NCI-H2171 treated with DMSO at 0.1 percent for 48 hours (cell line): ENCODE data around the gene ZNF536.
"Not testable (repeated sequence)": the region's sequence is repeated elsewhere in the genome, so short reads cannot be mapped to it uniquely, and the experiment has no call there.

Experiments
- DNase-seq: peaks from one replicate; lab custom pipeline; 2025; lab: John Stamatoyannopoulos, UW

Gene ZNF536

GRCh38 chr19:30341611-30342201, 30.5 kb upstream of the ZNF536 start:
- DNase-seq, result no peak

- DNase-seq, result no peak
These were observed 29.3 kb upstream of the ZNF536 start for GRCh38 chr19:30342901-30343300.

DNA sequence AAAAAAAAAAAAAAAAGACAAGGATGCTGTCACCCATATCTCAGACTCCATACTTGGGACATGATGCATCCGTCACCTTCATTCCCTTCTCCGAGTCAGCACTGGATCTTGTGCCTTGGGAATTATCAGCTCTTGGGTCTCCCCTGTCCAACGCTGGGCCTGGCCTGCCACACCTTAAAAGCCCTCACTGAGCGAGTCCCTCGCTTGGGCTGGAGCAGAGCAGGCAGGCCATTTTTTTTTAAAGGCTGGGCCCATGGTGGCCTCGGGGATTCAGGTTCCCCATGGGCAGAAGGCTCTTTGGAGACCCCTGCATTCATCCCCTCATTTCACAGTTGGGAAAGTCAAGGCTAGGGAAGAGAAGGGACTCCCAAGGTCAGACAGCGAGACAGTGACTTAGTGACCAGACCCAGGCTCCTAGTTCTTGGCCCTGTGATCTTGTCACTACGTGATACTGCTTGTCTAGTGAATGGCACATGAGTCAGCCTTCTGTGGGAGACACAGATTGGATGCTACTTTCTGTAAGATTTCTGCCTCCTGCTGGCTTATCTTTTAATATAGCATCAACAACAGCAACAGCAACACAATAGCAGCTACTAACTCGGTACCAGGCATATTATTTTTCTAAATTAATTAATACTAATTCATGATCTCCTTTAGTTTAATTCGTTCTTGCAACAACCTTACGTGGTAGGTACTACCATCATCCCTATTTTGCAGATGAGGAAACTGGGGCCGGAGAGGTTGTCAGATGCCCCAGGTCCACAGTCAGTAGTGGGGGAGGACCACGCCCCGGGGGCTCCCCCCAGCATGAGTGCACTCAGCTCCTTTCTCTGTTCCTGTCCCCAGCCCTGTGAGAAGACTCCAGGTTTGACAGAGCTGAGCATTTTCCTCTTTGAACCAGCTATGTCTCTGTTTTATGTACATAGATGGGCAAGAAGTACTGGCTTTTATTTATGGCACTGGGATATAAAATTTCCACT, 27.4 kb upstream of the ZNF536 start:
- DNase-seq, result no peak

GRCh38 chr19:30345686-30346085, 26.5 kb upstream of the ZNF536 start:
- DNase-seq, result no peak

- not testable (repeated sequence) for DNase-seq
These were observed 25.7 kb upstream of the ZNF536 start for GRCh38 chr19:30346468-30346867.

GRCh38 chr19:30349131-30349730, 23.0 kb upstream of the ZNF536 start:
- no peak for DNase-seq

- peak; percentile 37 for DNase-seq
These were observed 21.2 kb upstream of the ZNF536 start for GRCh38 chr19:30350692-30351663.

- DNase-seq, result no peak
These were observed 20.4 kb upstream of the ZNF536 start for GRCh38 chr19:30351774-30352173.

- DNase-seq, result no peak
These were observed 18.7 kb upstream of the ZNF536 start for GRCh38 chr19:30353394-30353945.

DNA sequence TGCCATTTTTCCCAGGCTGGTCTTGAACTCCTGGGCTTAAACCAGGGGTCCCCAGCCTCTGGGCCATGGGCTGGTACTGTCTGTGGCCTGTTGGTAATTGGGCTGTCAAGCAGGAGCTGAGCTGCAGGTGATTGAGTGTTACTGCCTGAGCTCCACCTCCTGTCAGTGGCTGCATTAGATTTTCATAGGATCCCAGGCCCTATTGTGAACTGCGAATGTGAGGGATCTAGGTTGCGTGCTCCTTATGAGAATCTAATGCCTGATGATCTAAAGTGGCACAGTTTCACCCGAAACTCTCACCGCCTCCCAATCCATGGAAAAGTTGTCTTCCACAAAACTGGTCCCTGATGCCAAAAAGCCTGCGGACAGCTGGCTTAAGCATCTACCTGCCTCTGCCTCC, 16.6 kb upstream of the ZNF536 start:
- no peak for DNase-seq

GRCh38 chr19:30356951-30357579, 15.1 kb upstream of the ZNF536 start:
- DNase-seq, result no peak

DNA sequence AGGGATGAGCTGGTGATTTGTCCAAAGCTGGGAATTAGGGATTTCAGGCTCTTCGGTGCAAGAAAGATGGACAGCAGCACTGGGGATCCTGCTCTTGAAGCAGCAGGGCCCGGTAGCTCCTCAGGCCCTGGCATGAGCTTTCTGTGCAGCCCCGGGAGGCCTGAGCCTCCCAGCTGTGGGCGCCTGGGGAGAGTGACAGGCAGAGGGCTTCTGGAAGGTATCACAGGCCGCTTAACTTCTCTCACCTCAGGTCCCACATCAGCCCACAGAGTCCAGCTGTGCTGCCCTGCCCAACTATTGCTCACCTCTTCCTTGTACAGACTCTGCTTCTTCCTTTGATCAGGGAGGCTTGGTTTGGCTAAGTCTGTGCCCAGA, 14.6 kb upstream of the ZNF536 start:
- DNase-seq, result no peak

- DNase-seq, result no peak
These were observed 13.9 kb upstream of the ZNF536 start for GRCh38 chr19:30358319-30358718.

DNA sequence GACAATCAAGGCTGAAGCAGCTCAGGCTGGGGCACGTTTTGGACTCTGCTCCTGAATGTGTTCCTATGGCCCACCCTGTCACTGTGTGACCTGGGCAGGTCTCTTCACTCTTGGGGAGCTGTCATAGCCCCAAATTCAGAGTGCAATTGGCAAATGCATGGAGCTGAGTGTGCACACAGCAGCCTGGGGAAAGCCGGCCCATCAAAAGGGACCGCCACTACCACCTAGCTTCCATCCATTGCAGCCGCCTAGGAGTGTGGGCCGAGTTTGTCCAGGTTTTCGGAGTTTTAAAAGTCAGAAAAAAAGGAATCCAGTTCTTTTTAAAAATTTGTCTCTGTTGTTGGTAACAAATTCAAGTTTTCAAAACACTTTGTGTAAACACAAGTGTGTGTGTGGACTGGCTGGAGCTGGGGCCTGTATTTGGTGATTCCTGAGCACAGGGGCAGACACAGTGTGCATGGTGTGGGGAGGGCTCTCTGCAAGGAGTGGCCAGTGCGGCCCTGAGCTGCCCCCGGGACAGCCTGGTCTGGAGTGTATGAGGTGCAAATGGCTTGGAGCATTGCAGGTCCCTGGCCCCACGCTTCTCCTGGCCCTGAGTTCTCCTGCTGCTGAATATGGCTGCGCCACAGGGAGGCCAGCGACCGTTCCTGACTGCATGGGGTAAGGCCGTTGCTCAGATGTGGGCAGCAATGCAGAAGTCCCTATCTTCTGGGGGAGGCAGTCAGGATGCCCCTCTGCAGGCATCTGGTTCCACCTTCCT, 13.2 kb upstream of the ZNF536 start:
- DNase-seq, result no peak

- DNase-seq, result no peak
These were observed 12.2 kb upstream of the ZNF536 start for GRCh38 chr19:30359936-30360335.

GRCh38 chr19:30360376-30361106, 11.6 kb upstream of the ZNF536 start:
- DNase-seq, result no peak

GRCh38 chr19:30361107-30361447, 11.1 kb upstream of the ZNF536 start:
- no peak for DNase-seq

DNA sequence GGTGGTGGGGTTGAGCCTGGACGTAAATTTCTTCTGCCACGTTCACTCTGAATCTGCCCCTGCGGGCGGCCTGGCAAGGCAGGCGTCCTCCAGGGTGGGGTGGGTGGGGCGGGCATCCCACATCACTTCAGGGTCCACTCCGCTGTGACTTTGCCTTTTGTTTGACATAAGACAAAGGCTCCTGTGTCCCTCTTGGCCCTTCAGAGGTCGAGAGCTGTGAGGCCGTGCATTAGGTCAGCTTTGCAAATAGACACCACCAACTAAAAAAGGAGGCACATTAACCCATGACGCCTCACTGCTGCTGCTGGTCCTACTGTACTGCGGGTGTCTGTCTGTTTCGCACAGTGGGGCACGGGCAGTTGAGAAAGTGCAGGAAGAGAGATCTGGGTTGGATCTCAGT, 10.5 kb upstream of the ZNF536 start:
- DNase-seq, result no peak

DNA sequence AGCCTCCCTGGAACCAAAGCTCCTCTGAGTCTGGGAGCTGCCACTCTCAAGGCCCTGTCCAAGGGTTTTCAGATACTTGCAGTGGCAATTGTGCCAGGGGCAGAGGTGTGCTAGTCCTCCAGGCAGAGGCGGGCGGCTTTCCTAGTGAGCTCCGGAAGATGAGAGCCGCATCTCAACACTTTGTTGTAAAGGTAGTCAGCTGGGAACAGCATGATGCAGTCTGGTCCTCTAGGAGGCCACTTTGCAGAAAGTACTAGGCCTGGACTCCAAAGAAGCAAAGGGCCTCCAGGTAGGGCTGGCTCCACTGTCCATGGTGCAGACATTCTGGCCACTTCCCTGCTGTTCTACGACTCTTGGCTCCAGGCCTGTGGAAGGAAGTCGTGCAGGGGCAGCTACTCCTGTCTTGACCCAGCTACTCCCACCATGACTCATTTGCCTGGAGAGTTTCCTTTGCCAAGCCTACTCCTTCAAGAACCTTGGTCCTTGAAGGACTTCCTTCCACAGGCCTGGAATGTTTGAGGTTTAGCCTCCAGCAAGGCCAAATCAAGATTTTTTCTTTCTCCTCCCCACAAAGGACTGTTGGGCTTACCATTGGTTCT, 9.9 kb upstream of the ZNF536 start:
- DNase-seq, result no peak
